Upper lobe of left lung (tissue), 4 donors: ENCODE results near the gene PRKCQ.

Experiments
- CTCF ChIP-seq, 6 experiments: fragments of 450-650 bp in 4 of 6; fragments of 200-600 bp in 2 of 6; sonication (generic) in 2 of 6; IDR thresholded peaks; one replicate each; pipeline ENCODE4 v1.5.1; 2016 to 2019; ENCODE audit warnings: antibody characterized with exemption in 6 of 6
- POLR2A ChIP-seq, 4 donors: fragments of 450-650 bp; IDR thresholded peaks; one replicate each; pipeline ENCODE4 v1.5.1; 2016 to 2017; ENCODE audit warnings: antibody characterized with exemption in 4 of 4, mild to moderate bottlenecking in 2 of 4

GRCh38 chr10:6564367-6564766, 15.7 kb downstream of the PRKCQ start:
- no peak for TF ChIP-seq CTCF (IDR thresholded peaks at IDR 0.05)
- TF ChIP-seq POLR2A (IDR thresholded peaks at IDR 0.05) = no peak
